ENCODE results near the gene DOK7.

DNA sequence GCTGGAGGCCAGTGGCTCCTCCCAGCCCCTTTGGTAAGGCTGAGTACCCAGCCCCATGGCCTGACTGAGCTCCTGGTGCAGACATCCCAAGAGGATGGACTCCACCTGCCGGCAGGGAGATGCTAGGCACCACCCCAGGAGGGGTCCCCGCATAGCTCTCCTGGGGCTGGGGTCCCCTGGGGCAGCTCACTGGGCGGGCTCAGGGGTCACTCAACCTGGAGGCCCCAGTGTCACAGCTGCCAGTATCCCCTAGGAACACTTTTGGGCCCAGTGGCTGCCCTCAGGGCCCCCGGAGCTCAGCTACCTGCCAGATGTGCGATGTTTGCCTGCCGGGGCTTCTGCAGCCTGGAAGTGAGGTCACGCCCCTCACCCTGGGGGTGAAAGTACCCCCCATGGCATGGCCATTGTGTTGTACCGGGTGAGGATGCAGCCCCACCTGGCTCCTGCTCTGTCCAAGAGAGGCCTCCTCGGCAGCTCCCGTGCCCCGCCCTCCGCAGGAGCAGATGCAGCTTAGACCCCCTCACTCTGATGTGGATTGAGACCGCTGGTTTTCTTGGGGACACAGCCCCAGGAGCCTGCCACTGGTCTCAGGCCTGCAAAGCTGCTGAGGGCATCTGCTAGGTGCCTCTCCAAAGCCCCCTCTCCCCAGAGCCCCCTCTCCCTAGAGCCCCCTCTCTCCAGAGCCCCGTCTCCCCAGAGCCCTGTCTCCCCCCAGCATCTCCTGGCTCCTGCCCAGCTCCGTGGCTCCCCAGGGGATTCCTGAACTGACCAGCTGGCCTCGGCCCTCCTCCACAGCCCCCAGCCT is 28.0 kb upstream of the DOK7 start:
- TF ChIP-seq, protein P1, sequence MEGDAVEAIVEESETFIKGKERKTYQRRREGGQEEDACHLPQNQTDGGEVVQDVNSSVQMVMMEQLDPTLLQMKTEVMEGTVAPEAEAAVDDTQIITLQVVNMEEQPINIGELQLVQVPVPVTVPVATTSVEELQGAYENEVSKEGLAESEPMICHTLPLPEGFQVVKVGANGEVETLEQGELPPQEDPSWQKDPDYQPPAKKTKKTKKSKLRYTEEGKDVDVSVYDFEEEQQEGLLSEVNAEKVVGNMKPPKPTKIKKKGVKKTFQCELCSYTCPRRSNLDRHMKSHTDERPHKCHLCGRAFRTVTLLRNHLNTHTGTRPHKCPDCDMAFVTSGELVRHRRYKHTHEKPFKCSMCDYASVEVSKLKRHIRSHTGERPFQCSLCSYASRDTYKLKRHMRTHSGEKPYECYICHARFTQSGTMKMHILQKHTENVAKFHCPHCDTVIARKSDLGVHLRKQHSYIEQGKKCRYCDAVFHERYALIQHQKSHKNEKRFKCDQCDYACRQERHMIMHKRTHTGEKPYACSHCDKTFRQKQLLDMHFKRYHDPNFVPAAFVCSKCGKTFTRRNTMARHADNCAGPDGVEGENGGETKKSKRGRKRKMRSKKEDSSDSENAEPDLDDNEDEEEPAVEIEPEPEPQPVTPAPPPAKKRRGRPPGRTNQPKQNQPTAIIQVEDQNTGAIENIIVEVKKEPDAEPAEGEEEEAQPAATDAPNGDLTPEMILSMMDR (IDR thresholded peaks at IDR 0.05; ENCODE audit: extremely low read depth in 1 of 2, insufficient read depth in 1 of 2, low read depth in 1 of 2, low read length in 2 of 2): peak in 1 of 2 donors; percentile 9
- TF ChIP-seq, protein P2, sequence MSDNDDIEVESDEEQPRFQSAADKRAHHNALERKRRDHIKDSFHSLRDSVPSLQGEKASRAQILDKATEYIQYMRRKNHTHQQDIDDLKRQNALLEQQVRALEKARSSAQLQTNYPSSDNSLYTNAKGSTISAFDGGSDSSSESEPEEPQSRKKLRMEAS (IDR thresholded peaks at IDR 0.05; ENCODE audit: insufficient read depth, insufficient read length): no peak
- TF ChIP-seq MYC (IDR thresholded peaks at IDR 0.05; ENCODE audit: low read depth, low read length): no peak
- TF ChIP-seq POLR2A (IDR thresholded peaks at IDR 0.05; ENCODE audit: low read depth, low read length): no peak
- TF ChIP-seq POLR2AphosphoS5 (IDR thresholded peaks at IDR 0.05; ENCODE audit: insufficient read depth, low read depth, low read length): no peak
- TF ChIP-seq JUN (IDR thresholded peaks at IDR 0.05; ENCODE audit: borderline replicate concordance, insufficient read depth, insufficient read length, low read depth): no peak
- no peak for TF ChIP-seq EZH2 (IDR thresholded peaks at IDR 0.05; ENCODE audit: borderline replicate concordance, low read depth, low read length, severe bottlenecking)
- TF ChIP-seq GATA2 (IDR thresholded peaks at IDR 0.05; ENCODE audit: insufficient read depth, insufficient read length, low read depth, low read length): no peak

All from endothelial cell of umbilical vein (primary cell).